ENCODE data around the gene PAM. TPM values are rescaled to one million over a fixed set of nuclear protein-coding genes. Genes with fewer than 3 reads are reported as not detected.

The PAM gene
- total and polyA plus RNA-seq, 2 donors from 2014 or later, result 158 to 293 TPM

DNA sequence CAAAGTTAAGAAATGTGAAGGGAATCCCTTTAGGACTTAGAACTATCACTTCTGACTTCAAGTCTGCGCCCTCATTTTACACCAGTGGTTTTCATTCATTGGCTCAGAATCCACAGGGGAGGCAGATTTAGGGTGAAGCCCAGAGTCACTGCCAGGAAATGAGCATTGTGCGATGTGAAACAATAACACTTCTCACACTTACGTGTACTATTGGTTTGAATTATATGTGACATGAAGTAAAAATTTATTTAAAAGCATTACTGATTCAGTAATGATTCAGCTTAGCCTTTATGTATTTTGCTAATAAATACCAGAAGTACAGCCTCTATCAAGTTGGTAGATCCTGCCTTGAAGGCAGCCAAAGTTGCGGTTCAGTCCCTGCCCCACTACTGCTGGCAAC, 98.6 kb downstream of the PAM start:
- intact Hi-C loops (cut with DNase I), result no loop called here
- Histone ChIP-seq H3K4me1 (ENCODE audit: control insufficient read depth in 2 of 3, insufficient read depth in 2 of 3, low read depth in 1 of 3, low read length in 3 of 3) (no peaks in the 10 kb centered on the region), H3K9me3 (ENCODE audit: control insufficient read depth in 2 of 3, insufficient read depth in 1 of 3, low read length in 3 of 3) (no peaks in the 10 kb centered on the region), H3K9ac (ENCODE audit: low read length in 3 of 3) (no peak overlapping the region), H3K36me3 (ENCODE audit: control insufficient read depth in 2 of 3, insufficient read depth in 3 of 3, low read length in 3 of 3) (no peaks in the 10 kb centered on the region), H3K4me3 (ENCODE audit: low read length in 3 of 3) (no peak overlapping the region), H3K27me3 (ENCODE audit: control insufficient read depth, insufficient read depth, low read length) (no peaks in the 10 kb centered on the region), H3K27ac (ENCODE audit: low read depth in 2 of 2, low read length in 2 of 2) (no peak overlapping the region)
- FAIRE-seq, result no peak
- TF ChIP-seq, protein P1, sequence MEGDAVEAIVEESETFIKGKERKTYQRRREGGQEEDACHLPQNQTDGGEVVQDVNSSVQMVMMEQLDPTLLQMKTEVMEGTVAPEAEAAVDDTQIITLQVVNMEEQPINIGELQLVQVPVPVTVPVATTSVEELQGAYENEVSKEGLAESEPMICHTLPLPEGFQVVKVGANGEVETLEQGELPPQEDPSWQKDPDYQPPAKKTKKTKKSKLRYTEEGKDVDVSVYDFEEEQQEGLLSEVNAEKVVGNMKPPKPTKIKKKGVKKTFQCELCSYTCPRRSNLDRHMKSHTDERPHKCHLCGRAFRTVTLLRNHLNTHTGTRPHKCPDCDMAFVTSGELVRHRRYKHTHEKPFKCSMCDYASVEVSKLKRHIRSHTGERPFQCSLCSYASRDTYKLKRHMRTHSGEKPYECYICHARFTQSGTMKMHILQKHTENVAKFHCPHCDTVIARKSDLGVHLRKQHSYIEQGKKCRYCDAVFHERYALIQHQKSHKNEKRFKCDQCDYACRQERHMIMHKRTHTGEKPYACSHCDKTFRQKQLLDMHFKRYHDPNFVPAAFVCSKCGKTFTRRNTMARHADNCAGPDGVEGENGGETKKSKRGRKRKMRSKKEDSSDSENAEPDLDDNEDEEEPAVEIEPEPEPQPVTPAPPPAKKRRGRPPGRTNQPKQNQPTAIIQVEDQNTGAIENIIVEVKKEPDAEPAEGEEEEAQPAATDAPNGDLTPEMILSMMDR (IDR thresholded peaks at IDR 0.05; ENCODE audit: borderline replicate concordance, extremely low read depth, insufficient read depth), result no peak
- DNase-seq, result no peak

DNA sequence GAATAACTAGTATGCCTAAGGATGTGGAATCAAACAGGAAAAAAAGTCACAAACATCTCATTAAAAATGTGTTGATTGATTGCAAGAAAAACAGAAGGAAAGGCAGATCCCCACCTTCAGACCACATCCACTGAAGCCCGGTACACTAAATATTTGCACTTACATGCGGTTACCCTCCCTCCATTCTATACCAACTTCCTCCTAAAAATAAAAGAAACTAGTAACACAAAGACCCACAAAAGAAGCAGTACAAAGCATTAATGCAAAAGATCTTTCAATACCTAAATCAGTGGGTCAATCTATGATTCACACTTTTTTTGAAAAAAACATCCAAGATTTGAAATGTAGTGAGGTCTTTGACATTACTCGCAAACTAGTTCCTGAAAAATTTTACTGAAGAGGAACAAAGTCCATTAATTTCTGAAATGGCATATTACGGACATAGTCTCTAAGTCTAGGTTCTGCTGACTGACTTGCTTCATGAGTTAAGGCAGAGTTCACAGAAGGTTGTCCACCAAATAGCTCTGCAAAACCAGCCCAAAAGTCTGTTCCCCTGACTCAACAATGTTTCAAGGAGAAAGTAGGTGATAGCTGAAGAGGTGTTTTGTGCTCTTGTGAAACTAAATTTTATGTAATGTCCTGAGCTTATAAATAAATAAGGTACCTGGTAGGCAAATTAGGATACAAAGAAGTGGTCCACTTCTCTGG, 100.7 kb downstream of the PAM start:
- no peak for FAIRE-seq
- H3K36me3 ChIP-seq (ENCODE audit: control insufficient read depth in 2 of 3, insufficient read depth in 3 of 3, low read length in 3 of 3), result no peaks in the 10 kb centered on the region
- no peak overlapping the region for H3K9ac ChIP-seq (ENCODE audit: low read length in 3 of 3)

DNA sequence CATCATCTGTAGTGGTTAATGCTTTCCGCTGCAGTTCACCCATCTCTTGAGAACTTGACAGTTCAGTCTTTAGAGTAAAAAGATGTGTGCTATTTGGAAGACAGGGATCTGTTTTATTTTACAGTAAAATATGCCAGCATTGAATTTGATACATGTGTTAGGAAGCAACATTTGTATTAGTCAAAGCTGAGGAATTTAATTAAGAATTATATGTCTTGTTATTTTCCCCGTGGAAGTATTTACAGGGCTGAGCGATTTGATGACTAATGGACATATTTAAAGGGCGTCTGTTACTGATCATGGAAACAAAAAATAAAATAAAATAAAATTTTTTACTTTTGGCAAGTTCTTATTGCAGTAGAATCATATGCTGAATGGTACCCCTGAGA, 101.3 kb downstream of the PAM start:
- Histone ChIP-seq H3K9me3 (ENCODE audit: control insufficient read depth in 2 of 3, insufficient read depth in 1 of 3, low read length in 3 of 3) (no peaks in the 10 kb centered on the region), H3K36me3 (ENCODE audit: control insufficient read depth in 2 of 3, insufficient read depth in 3 of 3, low read length in 3 of 3) (no peaks in the 10 kb centered on the region), H3K27me3 (ENCODE audit: control insufficient read depth, insufficient read depth, low read length) (no peaks in the 10 kb centered on the region), H3K4me3 (ENCODE audit: low read length in 3 of 3) (no peak overlapping the region), H3K27ac (ENCODE audit: low read depth in 2 of 2, low read length in 2 of 2) (no peak overlapping the region), H3K9ac (ENCODE audit: low read length in 3 of 3) (no peak overlapping the region), H3K4me1 (ENCODE audit: control insufficient read depth in 2 of 3, insufficient read depth in 2 of 3, low read depth in 1 of 3, low read length in 3 of 3) (no peaks in the 10 kb centered on the region)
- TF ChIP-seq, protein P1 (IDR thresholded peaks at IDR 0.05; ENCODE audit: borderline replicate concordance, extremely low read depth, insufficient read depth), result no peak
- FAIRE-seq, result no peak
- DNase-seq, result no peak
- intact Hi-C loops (cut with DNase I), result no loop called here

More for the DNA sequence above, 100.7 kb downstream of the PAM start:
- TF ChIP-seq, protein P1 (IDR thresholded peaks at IDR 0.05; ENCODE audit: borderline replicate concordance, extremely low read depth, insufficient read depth), result no peak
- intact Hi-C loops (cut with DNase I), result no loop called here
- no peak for DNase-seq
- no peak overlapping the region for H3K4me3 ChIP-seq (ENCODE audit: low read length in 3 of 3)
- H3K27me3 ChIP-seq (ENCODE audit: control insufficient read depth, insufficient read depth, low read length), result no peaks in the 10 kb centered on the region
- no peaks in the 10 kb centered on the region for H3K9me3 ChIP-seq (ENCODE audit: control insufficient read depth in 2 of 3, insufficient read depth in 1 of 3, low read length in 3 of 3)
- H3K4me1 ChIP-seq (ENCODE audit: control insufficient read depth in 2 of 3, insufficient read depth in 2 of 3, low read depth in 1 of 3, low read length in 3 of 3), result no peaks in the 10 kb centered on the region
- no peak overlapping the region for H3K27ac ChIP-seq (ENCODE audit: low read depth in 2 of 2, low read length in 2 of 2)

Data from kidney (tissue), 14 donors.